ENCODE results near the gene DMD.

- no peak for TF ChIP-seq POLR2AphosphoS5 (IDR thresholded peaks at IDR 0.05; ENCODE audit: low read depth, low read length)
- TF ChIP-seq SIN3A (IDR thresholded peaks at IDR 0.05; ENCODE audit: borderline replicate concordance, insufficient read depth, low read length) = no peak
Observed at GRCh38 chrX:31153475-31154047, 2057.8 kb downstream of the DMD start.
